ENCODE measurements around the gene UGCG.
"Not testable (repeated sequence)": the region's sequence is repeated elsewhere in the genome, so short reads cannot be mapped to it uniquely, and the experiment has no call there.

The UGCG gene

GRCh38 chr9:111922324-111923013 lies 25.9 kb downstream of the UGCG start:
- DNase-seq, result no peak

GRCh38 chr9:111924281-111924680 lies 27.7 kb downstream of the UGCG start:
- DNase-seq, result no peak

- DNase-seq, result no peak
Measured at GRCh38 chr9:111925017-111925770, 28.6 kb downstream of the UGCG start.

GRCh38 chr9:111925784-111926183 lies 29.2 kb downstream of the UGCG start:
- DNase-seq, result no peak

GRCh38 chr9:111926421-111926875 lies 29.8 kb downstream of the UGCG start:
- DNase-seq, result peak; percentile 69 to 85 (median 78)

GRCh38 chr9:111928359-111928720 lies 31.7 kb downstream of the UGCG start:
- DNase-seq, result no peak

GRCh38 chr9:111934747-111935146 lies 38.1 kb downstream of the UGCG start:
- no peak for DNase-seq

- DNase-seq, result peak in 1 of 4 experiments; percentile 13
Measured at GRCh38 chr9:111936391-111936790, 39.8 kb downstream of the UGCG start.

GRCh38 chr9:111937301-111937700 lies 40.7 kb downstream of the UGCG start:
- DNase-seq, result peak; percentile 39 to 66 (median 62)

GRCh38 chr9:111937781-111938426 lies 41.3 kb downstream of the UGCG start:
- DNase-seq, result peak; percentile 76 to 91 (median 87)

GRCh38 chr9:111938427-111938800 lies 41.8 kb downstream of the UGCG start:
- peak in 2 of 4 experiments; percentile 18 to 40 for DNase-seq

- DNase-seq, result no peak
Measured at GRCh38 chr9:111939322-111939721, 42.7 kb downstream of the UGCG start.

- DNase-seq, result no peak
Measured at GRCh38 chr9:111940697-111941096, 44.1 kb downstream of the UGCG start.

- DNase-seq, result no peak
Measured at GRCh38 chr9:111943200-111943599, 46.6 kb downstream of the UGCG start.

- DNase-seq, result no peak
Measured at GRCh38 chr9:111943746-111944145, 47.1 kb downstream of the UGCG start.

- peak; percentile 63 to 89 (median 71) for DNase-seq
Measured at GRCh38 chr9:111944241-111944866, 47.7 kb downstream of the UGCG start.

GRCh38 chr9:111945216-111945615 lies 48.6 kb downstream of the UGCG start:
- DNase-seq, result peak; percentile 63 to 84 (median 74)

GRCh38 chr9:111948109-111948508 lies 51.5 kb downstream of the UGCG start:
- not testable (repeated sequence) for DNase-seq

GRCh38 chr9:111948951-111949350 lies 52.3 kb downstream of the UGCG start:
- DNase-seq, result peak; percentile 36 to 62 (median 50)

GRCh38 chr9:111949919-111950318 lies 53.3 kb downstream of the UGCG start:
- no peak for DNase-seq

GRCh38 chr9:111952559-111952958 lies 55.9 kb downstream of the UGCG start:
- DNase-seq, result peak in 1 of 4 experiments; percentile 23

GRCh38 chr9:111953444-111953843 lies 56.8 kb downstream of the UGCG start:
- peak; percentile 67 to 88 (median 80) for DNase-seq

- no peak for DNase-seq
Measured at GRCh38 chr9:111955048-111955447, 58.4 kb downstream of the UGCG start.

Measured in suppressor macrophage (primary cell).